DMS114 treated with DMSO at 0.1 percent for 48 hours (cell line): Measurements from ENCODE around the gene KIF26B.

Experiments
- DNase-seq: peaks from one replicate; lab custom pipeline; 2025; ENCODE audit not compliant: unreplicated experiment; lab: John Stamatoyannopoulos, UW

The KIF26B gene

GRCh38 chr1:245234217-245235081 is 79.7 kb downstream of the KIF26B start:
- no peak for DNase-seq

GRCh38 chr1:245235156-245235555 is 80.4 kb downstream of the KIF26B start:
- no peak for DNase-seq

- no peak for DNase-seq
These were observed 85.9 kb downstream of the KIF26B start for GRCh38 chr1:245240648-245241165.

DNA sequence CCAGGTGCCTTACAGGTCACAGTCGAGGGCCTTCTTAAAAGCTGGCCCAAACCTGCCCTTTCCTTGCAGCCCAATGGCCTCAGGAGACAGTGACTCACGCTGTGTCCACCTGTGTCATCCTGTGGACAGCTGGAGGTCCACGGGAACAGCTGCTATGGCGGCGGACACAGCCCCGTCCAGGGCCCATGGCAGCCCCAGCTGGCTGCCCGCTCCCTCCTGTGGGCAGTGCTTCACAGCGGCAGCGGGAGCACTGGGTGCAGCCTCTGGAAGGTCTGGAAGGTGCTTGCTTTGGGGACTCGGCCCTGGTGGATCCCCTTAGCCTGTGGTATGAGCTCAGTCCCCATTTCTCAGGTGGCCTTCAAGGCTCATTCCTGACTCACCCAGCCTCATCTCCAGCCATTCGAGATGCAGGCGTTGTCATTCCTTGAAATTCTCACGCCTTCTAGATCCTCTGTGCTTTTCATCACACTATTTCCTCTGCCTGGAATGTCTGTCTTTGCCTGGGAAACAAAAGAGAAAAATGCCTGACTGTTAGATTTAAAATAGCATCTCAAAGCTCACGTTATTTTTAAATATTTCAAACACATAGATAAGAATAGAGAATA is 86.8 kb downstream of the KIF26B start:
- no peak for DNase-seq

GRCh38 chr1:245242989-245243388 is 88.2 kb downstream of the KIF26B start:
- DNase-seq = no peak

DNA sequence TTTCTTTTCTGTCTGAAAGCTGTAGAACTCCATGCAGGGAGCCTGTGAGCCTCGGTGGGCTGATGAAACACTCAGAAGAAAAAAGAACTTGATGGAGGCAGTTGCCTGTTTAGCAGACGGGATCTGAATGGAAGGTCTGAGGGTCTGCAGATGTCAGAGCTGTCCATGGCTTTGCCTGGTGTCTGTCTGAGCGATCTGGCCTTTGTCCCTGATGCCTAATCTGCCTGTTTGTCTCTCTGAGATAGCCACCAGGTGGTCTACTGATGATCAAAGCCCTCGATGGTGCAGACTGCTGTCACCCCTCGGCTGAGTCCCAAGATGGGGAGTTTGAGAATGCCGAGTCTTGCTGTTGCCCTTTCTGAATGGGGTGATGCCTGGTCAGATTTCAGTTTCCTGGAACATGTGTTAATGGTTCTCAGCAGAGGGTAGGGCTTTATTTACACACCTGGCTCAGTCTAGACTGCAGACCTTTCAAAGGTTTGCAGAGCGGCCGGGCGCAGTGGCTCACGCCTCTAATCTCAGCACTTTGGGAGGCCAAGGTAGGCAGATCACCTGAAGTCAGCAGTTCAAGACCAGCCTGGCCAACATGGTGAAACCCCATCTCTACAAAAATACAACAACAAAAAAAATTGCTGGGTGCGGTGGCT is 90.4 kb downstream of the KIF26B start:
- no peak for DNase-seq

DNA sequence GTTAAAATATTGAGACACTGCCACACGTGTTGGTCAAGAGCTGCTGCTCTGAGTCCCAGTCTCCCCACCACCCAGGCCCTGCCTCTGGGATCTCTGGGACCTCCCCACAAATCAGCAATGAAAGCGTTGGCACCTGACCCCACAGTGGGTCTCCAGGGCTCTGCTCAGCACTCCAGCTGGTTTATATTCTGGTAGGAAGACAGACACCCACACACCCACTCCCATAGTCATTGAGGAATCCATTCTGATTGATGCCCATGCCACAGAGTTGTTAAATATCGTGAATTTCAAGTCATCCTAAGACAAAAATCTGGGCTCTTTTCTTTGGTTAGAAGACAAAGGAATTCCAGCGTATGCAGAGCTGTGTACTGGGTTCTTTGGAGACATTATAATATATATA is 91.6 kb downstream of the KIF26B start:
- DNase-seq = no peak

DNA sequence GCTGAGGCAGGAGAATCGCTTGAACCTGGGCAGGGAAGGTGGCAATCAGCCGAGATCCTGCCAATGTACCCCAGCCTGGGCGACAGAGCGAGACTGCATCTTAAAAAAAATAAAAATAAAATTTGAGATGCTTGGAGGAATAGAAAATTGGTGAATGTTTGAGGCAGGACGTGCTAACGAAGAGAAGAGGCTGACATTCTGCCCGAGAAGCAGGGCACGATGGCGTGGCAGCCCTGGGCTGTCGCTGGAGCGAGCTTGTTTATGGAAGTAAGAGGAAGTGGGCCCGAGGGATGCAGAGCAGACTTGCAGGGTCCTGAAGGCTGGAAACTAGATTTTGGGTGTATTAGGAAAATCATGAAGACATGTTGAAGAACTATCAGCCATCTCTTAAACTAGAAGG is 92.6 kb downstream of the KIF26B start:
- no peak for DNase-seq

DNA sequence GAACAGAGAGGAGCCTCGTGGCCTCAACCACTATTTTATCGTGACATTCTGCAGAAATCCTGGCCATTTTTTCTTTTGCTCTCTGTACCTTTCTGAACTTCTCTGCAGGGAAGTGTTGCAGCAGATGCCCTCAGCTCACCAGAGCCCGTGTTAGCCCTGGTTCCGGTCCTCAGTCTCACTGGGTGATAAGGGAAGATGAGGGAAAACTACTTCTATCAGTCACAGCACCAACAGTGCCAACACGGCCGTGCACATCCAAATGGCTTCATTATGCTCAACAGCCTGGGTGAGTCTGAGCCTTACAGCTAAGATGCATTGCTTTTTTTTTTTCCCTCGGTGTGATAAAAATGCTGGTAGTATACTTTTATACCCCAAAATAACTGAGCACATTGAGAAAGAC is 93.0 kb downstream of the KIF26B start:
- no peak for DNase-seq

DNA sequence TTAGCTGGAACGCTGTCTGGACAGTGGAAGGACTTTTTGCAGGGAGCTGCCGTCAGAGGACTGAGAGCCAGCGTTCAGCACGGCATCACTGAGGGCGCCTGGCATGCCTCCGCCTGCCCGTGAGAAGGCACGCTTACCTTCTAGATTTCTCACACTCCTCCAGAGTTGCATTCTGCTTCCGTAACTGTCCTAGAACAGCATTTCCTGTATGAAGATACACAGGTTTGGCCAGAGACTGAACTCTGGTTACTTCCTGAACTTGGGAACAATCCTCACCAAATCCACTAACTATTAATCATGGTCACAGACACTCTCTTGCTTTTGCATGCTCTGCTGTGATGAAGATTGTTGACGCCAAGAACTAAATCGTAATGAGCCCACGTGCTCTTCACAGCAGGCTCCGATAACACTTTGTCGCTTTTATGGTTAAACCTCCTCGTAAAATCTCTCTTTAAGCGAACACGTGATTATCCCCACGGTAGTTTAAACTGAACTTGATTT is 93.5 kb downstream of the KIF26B start:
- DNase-seq = no peak

- no peak for DNase-seq
These were observed 101.0 kb downstream of the KIF26B start for GRCh38 chr1:245255783-245256182.

- DNase-seq = no peak
These were observed 101.7 kb downstream of the KIF26B start for GRCh38 chr1:245256528-245256927.

DNA sequence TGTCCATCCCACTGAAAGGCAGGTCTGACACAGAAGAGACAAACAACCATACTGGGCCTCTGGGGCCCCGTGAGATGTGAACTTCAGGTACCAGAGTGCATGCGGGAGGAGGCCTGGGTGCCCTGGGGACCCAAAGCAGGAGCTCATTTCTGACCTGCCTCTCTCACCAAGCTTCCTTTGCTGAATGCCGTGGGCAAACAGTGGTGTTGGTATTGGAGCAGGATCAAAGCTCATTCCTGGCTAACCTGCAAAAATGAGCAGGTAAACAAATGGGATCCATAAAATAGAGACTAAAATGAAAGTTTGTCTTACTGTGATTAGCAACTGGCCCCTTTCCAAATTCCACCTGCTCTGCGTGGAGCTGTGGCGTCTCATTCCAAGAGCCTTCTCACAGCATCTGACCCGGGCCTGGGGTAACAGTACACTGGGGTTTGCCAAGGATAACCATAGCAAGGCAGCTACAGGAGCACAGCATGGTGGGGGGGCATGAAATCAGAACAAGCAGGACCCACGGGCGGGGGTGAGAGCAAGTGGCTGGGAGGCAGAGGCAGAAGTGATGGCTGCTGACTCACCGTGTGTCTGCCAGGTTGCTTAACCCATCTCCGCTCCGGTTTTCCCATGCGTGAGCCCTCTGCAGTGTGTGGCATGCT is 103.6 kb downstream of the KIF26B start:
- no peak for DNase-seq

- no peak for DNase-seq
These were observed 105.5 kb downstream of the KIF26B start for GRCh38 chr1:245260110-245260882.

- no peak for DNase-seq
These were observed 106.1 kb downstream of the KIF26B start for GRCh38 chr1:245260883-245261282.

DNA sequence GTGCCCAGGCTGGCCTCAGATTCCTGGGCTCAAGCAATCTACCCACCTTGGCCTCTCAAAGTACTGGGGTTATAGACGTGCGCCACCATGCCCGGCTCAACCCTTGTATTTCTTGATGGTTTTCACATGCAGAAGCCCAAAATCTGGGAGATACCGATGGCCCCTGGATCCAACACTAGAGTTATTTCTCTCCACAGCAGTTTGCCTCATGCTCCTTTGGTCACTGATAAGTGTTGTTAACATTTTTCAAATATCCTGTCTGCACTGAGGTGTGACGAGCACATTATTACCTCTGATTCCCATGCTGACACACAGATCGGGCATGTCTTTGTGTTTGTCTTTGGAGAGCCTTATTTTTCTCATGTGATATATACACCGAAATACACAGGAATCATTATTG is 107.0 kb downstream of the KIF26B start:
- no peak for DNase-seq

- DNase-seq = no peak
These were observed 108.8 kb downstream of the KIF26B start for GRCh38 chr1:245263529-245264095.

DNA sequence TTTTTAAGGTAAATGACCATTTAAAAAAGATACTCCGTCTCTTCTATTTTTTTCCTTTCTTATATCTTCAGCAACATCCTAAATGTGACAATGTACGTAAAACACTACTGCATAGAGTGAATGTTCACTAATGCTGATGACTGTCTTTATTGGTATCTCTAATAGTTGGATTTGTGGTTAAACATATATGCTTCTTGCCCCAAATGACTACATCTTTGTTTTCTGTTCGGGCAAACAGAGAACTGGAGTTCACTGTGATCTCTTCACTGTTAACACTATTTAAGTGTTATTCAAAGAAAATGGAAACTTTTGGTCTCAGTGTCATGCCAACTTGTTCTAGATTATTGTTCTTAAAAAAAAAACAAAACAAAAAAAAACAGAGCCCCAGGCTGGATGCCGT is 109.4 kb downstream of the KIF26B start:
- DNase-seq = no peak

- DNase-seq = no peak
These were observed 111.3 kb downstream of the KIF26B start for GRCh38 chr1:245266105-245266504.

GRCh38 chr1:245270063-245270462 is 115.3 kb downstream of the KIF26B start:
- no peak for DNase-seq
